ENCODE measurements around the gene SUV39H1.

The SUV39H1 gene

DNA sequence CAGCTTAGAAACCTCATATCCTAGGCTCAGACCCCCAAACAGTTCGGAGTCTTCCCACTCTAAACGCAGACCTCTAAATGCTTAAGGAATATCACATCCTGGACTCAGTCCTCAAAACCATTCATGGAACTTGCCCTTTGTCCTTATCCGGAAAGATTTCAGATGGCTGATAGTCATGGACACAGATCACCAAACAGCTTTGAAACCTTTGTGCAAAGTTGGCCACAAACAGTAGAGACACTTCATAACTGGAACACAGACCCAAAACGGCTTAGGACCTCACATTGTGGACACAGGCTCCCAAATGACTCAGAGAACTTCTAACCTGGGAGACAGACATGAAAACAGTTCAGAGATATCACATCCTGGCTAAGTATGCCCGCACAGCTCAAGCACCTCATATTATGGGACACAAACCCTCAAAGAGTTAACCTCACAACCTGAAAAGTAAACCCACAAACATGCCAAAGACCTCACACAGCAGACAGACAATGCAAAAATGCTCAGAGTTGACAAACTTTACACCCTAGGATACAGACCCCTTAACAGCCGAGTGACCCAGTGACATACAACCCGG, 15.5 kb downstream of the SUV39H1 start:
- in situ Hi-C loops (cut with MboI; ENCODE audit: low sequenced_read_pairs), result loop anchor here (25.0 kb wide), 1 partner anchor 100 kb away; no protein-coding TSS in a partner anchor

DNA sequence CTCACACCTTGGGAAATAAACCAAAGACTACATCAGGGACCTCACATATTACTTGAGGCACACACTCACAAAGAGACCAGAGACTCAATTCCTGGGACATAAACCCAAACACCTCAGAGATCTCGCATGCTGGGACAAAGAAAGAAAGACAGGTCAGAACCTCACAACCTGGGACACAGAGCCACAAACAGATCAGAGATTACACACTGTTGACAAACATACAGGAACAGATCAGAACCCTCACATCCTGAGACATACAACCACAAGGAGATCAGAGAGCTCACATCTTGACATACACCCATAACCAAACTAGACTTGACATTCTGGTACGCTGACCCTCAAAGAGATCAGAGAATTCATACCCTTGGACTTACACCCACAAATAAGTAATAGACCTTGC, 17.3 kb downstream of the SUV39H1 start:
- in situ Hi-C loops (cut with MboI; ENCODE audit: low sequenced_read_pairs), result loop anchor here (25.0 kb wide), 1 partner anchor 102 kb away; no protein-coding TSS in a partner anchor

DNA sequence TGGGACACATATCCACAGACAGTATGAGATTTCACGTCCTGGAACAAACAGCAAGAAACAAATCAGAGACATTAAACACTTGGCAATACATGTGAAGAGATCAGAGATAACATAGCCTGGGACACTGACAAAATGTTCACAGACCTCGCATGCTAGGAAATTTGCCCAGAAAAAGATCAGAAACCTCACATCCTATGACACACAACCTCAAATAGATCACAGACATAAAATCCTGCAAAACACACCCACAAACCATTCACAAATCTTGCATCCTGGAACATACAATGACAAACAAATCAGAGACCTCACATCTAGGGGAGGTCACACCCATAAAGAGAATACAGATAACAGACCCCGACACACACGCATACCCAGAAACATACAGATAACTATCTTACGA, 18.0 kb downstream of the SUV39H1 start:
- in situ Hi-C loops (cut with MboI; ENCODE audit: low sequenced_read_pairs), result loop anchor here (25.0 kb wide), 1 partner anchor 102 kb away; no protein-coding TSS in a partner anchor

DNA sequence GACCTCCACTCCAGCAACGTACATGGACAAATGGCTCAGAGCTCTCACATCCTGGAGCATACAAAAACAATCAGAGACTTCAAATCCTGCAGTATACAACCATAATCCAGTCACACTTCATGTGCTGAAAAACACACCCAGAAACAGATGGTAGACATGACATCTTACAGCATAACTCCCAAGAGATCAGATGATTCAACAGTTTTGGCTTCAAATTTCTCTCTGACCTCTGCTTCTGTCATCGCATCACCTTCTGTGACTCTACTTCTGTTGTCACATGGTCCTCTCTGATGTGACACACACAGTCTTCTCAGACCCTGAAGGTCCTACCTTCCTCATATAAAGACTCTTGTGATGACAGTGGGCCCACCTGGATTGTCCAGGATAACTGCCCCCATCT, 18.5 kb downstream of the SUV39H1 start:
- in situ Hi-C loops (cut with MboI; ENCODE audit: low sequenced_read_pairs), result loop anchor here (25.0 kb wide), 1 partner anchor 103 kb away; no protein-coding TSS in a partner anchor

DNA sequence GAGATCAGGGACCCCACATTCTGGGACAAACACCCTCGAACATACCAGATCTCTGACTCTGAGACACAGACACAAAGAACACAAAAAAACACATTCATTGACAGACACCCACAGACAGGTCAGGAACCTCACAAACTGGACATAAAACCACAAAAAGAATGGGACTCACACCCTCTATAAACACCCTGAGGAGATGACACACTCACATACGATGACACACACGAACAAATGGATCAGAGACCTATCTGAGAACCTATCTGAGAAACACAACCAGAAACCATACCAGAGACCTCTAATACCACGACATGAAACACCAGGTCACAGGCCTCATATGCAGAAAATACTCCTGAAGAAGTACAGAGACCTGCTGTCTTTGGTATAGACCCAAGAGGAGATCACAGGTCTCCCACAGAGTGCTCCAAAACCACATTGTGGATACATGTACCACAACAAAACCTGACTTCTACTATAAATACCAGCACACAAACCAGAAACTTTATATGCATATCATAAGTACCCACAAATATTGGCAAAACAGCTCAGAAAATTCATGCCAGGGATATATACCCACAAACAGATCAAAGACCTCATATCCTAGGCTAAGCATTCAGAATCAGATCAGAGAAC, 19.5 kb downstream of the SUV39H1 start:
- in situ Hi-C loops (cut with MboI; ENCODE audit: low sequenced_read_pairs), result loop anchor here (25.0 kb wide), 1 partner anchor 104 kb away; no protein-coding TSS in a partner anchor

DNA sequence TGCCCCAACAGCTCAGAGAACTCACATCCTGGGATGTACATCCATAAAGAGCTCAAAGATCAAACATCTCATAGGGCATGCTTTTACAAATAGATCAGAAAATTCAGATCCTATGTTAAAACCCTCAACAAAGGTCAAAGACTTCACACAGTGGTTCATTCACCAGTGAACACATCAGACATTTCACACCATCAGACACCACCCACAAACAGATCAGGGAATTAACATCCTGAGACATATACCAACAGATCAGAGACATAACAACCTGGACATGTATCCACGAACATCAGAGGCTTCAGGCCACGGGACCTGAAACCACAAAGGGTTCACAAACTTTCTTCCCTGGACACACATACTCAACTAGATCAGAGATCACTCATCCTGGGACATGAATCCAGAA, 23.4 kb downstream of the SUV39H1 start:
- in situ Hi-C loops (cut with MboI; ENCODE audit: low sequenced_read_pairs), result loop anchor here (25.0 kb wide), 1 partner anchor 108 kb away; no protein-coding TSS in a partner anchor

DNA sequence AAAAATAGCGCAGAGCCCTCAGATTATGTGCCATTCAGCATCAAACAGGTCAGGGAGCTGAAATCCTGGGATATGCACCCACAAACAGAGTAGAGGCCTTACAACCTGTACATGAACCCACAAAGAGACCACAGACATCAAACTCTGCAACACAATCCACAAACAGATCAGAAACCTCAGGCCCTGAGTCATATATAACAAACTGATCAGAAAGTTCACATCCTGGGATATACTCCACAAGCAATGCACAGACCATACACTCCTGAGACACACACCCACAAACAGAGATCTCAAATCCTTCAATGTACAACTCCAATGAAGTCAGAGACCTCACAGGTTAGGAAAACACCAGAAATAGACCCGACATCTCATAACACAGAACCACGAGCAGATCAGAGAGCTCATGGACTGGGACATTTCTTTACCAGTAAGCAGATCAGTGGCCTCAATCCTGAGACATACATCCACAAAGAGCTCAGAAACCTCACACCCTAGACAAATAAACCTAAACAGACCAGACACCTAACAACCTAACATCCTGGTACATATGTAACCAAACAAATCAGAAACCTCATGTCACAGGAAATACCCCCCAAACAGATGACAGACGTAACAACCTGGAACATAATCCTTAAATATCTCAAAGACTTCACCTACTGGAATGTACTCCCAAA, 24.2 kb downstream of the SUV39H1 start:
- in situ Hi-C loops (cut with MboI; ENCODE audit: low sequenced_read_pairs), result loop anchor here (25.0 kb wide), 1 partner anchor 108 kb away; no protein-coding TSS in a partner anchor

DNA sequence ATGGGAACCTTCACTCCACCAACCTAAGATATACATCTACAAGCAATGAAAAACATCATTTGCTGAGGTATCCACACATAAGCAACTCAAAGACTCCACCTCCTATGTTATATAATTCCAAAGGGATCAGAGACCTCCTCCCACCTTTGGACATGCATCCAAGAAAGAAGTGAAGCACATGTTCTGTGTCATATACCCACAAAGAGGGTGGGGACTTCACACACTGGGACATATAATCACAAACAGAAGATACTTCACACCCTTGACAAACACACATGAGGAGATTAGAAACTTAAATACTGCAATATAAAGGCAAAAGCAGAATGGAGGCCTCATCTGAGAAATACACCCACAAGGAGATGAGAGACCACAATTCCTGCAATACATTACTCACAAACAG, 25.4 kb downstream of the SUV39H1 start:
- in situ Hi-C loops (cut with MboI; ENCODE audit: low sequenced_read_pairs), result loop anchor here (25.0 kb wide), 1 partner anchor 110 kb away; no protein-coding TSS in a partner anchor

DNA sequence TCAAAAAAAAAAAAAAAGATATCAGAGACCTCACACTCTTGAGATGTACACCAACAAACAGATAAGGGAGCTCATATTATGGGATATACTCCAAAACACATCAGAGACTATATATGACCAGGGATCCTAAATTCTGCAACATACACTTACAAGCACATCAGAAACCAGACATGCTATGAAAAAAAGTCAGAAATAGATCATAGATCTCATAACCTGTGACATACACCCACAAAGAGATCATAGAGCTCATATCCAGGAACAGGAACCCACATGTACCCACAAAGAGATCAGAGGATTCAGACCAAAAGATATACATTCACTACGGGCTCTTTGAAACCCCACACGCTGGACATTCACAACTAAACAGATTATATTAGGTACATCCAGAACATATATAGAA, 30.1 kb downstream of the SUV39H1 start:
- in situ Hi-C loops (cut with MboI; ENCODE audit: low sequenced_read_pairs), result no loop called here

DNA sequence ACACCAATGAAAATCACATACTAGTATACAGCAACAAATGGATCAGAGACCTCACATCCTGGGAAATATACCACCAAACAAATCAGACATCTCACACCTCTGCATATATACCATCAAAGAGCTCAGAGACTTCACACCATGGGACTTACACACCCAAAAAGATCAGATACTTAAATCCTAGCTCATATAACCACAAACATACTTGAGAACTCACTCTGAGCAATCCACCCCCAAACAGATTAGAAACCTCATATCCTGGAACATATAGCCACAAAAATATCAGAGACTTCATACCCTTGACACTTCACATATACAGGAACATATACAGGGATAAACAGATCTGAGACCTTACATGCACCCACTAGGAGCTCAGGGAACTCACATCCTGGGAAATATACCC, 32.1 kb downstream of the SUV39H1 start:
- in situ Hi-C loops (cut with MboI; ENCODE audit: low sequenced_read_pairs), result no loop called here

DNA sequence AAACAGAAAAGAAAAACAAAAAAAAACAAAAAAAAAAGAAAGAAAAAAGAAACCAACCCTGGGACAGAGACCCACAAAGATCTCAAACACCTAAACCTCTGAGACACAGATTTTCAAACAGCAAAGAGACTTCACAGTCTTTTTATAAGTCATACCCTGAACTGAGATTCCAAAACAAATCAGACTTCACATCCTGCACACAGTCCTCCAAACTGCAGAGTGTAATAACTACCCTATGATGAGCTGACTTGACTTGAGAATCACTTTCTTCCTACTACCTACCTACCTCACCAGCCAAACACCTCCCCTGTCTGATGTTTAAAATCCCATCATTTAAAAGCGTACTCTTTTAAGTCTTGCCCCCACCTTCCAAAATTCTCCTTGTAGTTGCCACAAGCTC, 39.8 kb downstream of the SUV39H1 start:
- in situ Hi-C loops (cut with MboI; ENCODE audit: low sequenced_read_pairs), result no loop called here

DNA sequence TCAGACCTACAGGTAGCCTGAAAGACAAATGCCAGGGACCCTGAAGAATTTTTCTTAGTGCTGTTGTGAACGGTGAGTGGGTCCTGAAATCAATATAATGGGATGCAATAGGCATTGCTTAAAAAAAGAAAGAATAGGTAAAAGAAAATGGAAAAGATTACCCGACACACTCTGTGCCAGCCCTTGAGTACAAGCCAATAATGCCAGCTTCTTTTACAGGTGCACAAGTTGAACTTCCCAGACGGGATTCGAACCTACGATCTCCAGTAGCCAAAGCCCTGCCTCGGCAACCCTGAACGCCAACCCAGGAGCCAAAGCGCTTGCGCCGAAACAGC, 40.3 kb downstream of the SUV39H1 start:
- in situ Hi-C loops (cut with MboI; ENCODE audit: low sequenced_read_pairs), result no loop called here

DNA sequence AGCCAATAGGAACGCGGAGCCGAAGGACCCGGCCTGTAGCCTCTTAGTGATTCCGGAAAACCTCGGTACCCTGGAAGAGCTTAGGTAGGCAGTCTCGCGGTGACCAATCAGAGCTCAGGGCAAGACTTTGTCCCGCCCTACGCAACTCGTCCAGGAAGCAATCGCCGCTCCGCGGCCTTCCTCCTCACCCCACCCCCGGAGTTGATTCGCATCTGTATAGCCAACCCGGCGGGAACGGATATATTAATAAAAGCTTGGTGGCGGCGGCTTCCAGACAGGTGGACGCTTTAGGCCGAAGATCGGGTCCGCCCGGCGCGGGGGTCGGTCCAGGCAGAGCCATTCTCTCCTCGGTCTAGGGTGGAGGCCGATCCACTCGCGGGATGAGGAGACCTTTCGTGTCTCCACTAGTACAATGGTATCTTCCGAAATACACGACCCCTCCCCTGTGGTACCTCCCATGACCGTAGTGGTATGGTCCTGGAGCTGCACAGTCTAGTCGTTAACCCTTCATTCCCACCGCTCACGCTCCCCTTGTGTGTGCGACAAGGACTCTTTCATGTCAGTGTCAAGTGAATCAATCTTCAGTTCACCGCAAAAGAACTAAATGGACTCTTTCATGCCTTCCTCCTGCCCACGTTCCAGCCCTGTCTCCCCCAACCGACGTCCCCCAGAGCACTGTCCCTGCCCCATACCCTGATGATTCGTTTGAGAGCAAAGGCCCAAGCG, 40.8 kb downstream of the SUV39H1 start:
- in situ Hi-C loops (cut with MboI; ENCODE audit: low sequenced_read_pairs), result no loop called here

DNA sequence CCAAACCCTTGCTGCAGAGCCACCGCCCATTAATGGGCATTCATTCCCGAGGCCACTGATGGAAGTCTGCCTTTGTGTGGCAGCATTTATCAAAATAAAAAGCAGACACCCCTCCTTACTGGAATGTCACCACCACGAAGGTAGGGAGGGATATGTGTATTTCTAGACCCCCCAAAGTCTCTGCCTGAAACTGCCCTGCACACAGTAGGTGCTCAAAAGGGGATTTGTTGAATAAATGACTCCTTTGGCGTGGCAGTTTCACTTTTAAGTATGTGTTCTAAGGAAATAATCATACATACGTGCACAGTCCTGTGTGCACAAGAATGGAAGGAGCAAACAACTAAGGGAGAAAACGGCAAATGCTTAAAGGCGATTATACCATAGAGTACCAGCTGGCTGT, 41.4 kb downstream of the SUV39H1 start:
- in situ Hi-C loops (cut with MboI; ENCODE audit: low sequenced_read_pairs), result no loop called here

DNA sequence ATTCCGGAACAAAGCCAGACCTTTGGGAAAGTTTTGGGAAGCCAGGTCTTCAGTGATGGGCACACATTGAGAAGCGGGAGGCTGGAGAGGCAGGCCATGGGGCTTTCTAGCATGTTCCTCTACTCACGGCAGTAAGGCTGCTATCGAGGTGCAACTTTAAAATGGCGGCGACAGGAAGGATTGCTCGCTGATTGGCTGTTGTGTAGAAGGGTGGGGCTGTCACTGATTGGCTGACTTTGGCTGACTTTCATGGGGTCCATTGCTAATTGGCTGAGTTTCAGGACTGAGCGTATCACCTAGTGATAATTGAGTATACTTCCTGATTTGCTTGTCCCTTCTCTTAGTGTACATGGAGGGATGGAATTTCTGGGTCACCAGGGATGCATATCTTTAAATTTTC, 45.3 kb downstream of the SUV39H1 start:
- in situ Hi-C loops (cut with MboI; ENCODE audit: low sequenced_read_pairs), result no loop called here

DNA sequence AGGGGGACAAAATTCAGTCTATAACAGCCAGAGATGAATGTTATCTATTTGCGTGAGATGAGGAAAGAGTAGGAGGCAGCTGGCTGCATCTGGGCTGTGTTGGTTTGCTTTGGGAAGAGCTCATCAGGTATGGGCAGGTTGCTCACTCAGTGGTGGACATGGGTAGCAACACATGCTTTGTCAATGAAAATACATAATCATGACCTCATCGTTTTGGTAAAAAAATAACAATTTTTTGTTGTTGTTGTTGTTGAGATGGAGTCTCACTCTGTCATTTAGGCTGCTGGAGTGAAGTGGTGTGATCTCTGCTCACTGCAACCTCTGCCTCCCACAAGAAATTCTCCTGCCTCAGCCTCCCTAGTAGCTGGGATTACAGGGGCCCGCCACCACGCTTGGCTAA, 48.7 kb downstream of the SUV39H1 start:
- in situ Hi-C loops (cut with MboI; ENCODE audit: low sequenced_read_pairs), result no loop called here

DNA sequence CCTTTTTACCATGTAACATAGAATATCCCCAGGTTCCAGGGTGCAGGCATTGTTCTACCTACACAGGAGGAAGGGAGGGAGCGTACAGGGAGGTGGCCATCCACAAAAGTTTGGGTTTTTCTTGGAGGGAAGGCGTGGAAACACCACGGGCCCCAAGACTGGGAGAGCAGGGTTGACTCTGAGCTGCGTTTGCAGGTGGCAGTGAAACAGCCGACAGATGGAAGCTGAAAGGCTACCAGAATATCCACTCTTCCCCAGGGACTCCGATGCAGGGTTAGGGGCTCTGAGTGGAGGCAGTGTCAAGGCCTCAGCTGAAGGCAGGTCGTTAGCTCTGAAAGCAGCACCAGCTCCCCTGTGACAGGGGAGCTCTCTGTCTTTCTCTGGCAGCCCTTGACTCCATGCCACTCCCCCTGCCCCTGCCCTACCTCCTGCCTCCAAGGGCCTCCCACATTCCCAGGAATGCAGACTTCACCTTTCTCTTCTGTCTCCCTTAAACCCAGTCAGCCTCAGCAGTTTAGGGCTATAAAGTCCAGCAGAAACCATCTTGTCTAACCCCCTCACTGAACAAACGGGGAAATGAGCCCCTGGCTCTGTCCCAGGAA, 51.0 kb downstream of the SUV39H1 start:
- in situ Hi-C loops (cut with MboI; ENCODE audit: low sequenced_read_pairs), result no loop called here

DNA sequence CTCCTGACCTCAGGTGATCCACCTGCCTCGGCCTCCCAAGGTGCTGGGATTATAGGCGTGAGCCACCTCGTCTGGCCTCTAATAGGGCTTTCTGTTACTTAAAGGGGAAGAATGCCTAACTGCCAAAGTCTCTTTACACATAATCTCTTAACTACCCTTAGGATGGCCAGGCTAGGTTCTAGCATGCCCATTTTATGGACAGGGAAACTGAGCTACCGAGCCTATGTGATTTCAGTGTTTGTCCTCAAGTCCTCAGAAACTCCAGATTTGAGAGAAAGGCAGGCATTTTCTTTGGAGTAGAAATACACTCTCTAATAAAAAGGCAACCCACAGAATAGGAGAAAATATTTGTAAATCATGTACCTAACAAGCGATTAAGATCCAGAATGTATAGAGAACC, 52.6 kb downstream of the SUV39H1 start:
- in situ Hi-C loops (cut with MboI; ENCODE audit: low sequenced_read_pairs), result no loop called here

DNA sequence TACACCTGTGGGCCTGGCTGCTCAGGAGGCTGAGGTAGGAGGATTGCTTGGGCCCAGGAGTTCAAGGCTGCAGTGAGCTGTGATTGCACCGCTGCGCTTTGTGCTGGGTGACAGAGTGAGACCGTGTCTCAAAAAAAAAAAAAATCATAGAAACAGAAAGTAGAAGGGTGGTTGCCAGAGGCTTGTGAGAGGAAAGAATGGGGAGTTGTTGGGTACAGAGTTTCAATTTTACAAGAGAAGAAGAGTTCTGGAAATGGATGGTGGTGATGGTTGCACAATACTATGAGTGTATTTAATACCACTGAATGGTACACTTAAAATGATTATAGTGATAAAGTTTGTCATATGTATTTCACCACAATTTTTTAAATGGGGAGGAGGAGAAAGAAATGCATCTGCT, 54.8 kb downstream of the SUV39H1 start:
- in situ Hi-C loops (cut with MboI; ENCODE audit: low sequenced_read_pairs), result no loop called here

DNA sequence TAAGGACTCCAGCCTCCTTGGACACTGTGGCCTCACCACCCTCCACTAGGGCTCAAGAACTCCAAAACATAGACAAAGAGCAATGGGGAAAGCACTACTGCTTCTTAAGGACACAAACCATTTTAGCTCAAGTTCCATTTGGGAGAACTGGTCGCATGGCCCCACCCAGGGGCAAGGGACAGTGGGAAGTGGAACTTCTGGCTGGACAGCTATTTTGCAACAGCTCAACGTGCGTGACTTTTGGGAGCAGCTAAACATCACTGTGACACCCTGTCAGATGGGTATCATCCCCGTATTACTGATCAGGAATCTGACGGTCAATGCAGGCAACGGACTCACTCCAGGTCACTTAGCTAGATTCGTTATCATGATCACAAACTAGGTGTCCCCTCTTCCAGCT, 56.0 kb downstream of the SUV39H1 start:
- in situ Hi-C loops (cut with MboI; ENCODE audit: low sequenced_read_pairs), result no loop called here

DNA sequence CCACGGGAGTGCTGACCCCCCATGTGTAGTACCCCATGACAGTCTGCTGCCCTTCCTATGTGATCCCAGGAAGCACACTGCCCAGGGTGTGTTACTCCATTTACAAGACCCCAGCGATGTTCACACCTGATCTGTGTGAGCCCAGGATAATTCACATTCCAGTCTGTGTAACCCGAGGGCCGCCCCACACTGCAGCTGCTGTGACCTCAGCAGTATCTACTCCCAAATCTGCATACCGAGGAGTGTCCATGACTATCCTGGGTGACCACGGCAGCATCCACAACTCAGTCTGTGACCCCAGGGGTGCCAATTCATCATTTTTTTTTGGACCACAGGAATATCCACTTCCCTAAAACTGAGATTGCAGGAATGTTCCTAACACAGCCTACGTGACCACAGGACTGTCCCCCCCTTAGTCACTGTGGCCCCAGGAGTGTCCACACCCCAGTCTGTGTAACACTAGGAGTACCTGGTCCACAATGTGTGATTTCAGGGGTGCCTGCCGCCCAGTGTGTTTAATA, 57.2 kb downstream of the SUV39H1 start:
- in situ Hi-C loops (cut with MboI; ENCODE audit: low sequenced_read_pairs), result no loop called here

All from HL-60/S4 (cell line).